Activated gamma-delta T cell treated with anti-CD3 and anti-CD28 coated beads, Interleukin-2, amount 50 U/mL, for 16 hours (primary cell): ENCODE data around the gene ZNF214.
"Not testable (repeated sequence)": the region's sequence is repeated elsewhere in the genome, so short reads cannot be mapped to it uniquely, and the experiment has no call there.

Source experiments
- DNase-seq: peaks from one replicate; pipeline ENCODE4 v3.0.0-alpha.2; 2020; ENCODE audit warnings: low read depth

ZNF214 gene

GRCh38 chr11:6988506-6988905 lies 31.6 kb downstream of the ZNF214 start:
- no peak for DNase-seq

GRCh38 chr11:6986487-6986886 lies 33.7 kb downstream of the ZNF214 start:
- DNase-seq: no peak

DNA sequence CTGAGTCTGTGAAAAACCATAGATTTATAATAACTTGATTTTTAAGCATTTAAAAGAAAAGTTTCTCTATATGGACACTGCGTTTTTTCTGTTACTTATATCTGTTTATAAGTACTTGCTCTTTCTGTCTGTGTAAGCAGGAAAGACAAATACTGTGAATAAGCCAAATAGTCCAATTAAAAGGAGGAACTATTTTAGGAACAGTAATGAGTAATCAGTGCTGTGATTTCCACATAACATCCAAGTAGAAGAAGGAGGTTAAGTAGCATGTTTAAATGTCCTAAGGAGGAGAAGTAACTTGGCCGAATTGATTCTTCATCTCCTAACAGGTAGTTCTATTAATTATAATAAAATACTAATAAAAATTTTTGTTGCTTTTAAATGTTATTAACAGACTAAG lies 40.8 kb downstream of the ZNF214 start:
- DNase-seq: no peak

GRCh38 chr11:6969854-6970253 lies 50.3 kb downstream of the ZNF214 start:
- not testable (repeated sequence) for DNase-seq

- DNase-seq: no peak
Measured at GRCh38 chr11:6968816-6969215, 51.3 kb downstream of the ZNF214 start.

GRCh38 chr11:6962673-6963072 lies 57.5 kb downstream of the ZNF214 start:
- DNase-seq: no peak

- no peak for DNase-seq
Measured at GRCh38 chr11:6962141-6962540, 58.0 kb downstream of the ZNF214 start.

- not testable (repeated sequence) for DNase-seq
Measured at GRCh38 chr11:6954248-6954647, 65.9 kb downstream of the ZNF214 start.
